Esophagus muscularis mucosa (tissue), 4 donors: ENCODE data around the gene BAIAP2. TPM values are rescaled to one million over a fixed set of nuclear protein-coding genes. Genes with fewer than 3 reads are reported as not detected.

ENCODE experiments used
- DNase-seq: peaks from one replicate; pipeline ENCODE4 v3.0.0-alpha.2; 2017; ENCODE audit errors: extremely low spot score
- H3K27ac ChIP-seq, 4 donors: fragments of 200-600 bp; sonication (generic); replicated peaks in 1 of 4; 1 replicate in 3 of 4; 2 replicates in 1 of 4; pipeline ENCODE4 v1.5.1; 2016 to 2019; ENCODE audit warnings: mild to moderate bottlenecking in 1 of 4
- H3K27me3 ChIP-seq, 4 donors: fragments of 200-600 bp; sonication (generic); one replicate each; pipeline versions ENCODE4 v1.5.1 to v1.6.0; 2016 to 2019
- H3K36me3 ChIP-seq, 4 donors: fragments of 200-600 bp; sonication (generic); one replicate each; pipeline ENCODE4 v1.5.1; 2016 to 2019
- H3K4me1 ChIP-seq, 4 donors: fragments of 200-600 bp; sonication (generic); one replicate each; pipeline ENCODE4 v1.5.1; 2016 to 2019
- H3K4me3 ChIP-seq, 4 donors: fragments of 200-600 bp; sonication (generic); 1 replicate in 2 of 4; 2 replicates in 2 of 4; pipeline ENCODE4 v1.5.1; 2016 to 2019; ENCODE audit warnings: mild to moderate bottlenecking in 4 of 4, moderate library complexity in 1 of 4
- H3K9me3 ChIP-seq, 4 donors: fragments of 200-600 bp; sonication (generic); 1 replicate in 3 of 4; 2 replicates in 1 of 4; pipeline ENCODE4 v1.5.1; 2016 to 2019
- CTCF ChIP-seq, 3 experiments: fragments of 200-600 bp in 2 of 3; fragments of 450-650 bp in 1 of 3; sonication (generic) in 2 of 3; IDR thresholded peaks; one replicate each; pipeline ENCODE4 v1.5.1; 2017 to 2019; ENCODE audit warnings: antibody characterized with exemption in 3 of 3, mild to moderate bottlenecking in 2 of 3, moderate library complexity in 1 of 3
- EP300 ChIP-seq: sonication (generic); formaldehyde crosslinking; IDR thresholded peaks from one replicate; pipeline ENCODE4 v1.6.1; 2017; ENCODE audit warnings: antibody characterized with exemption
- POLR2A ChIP-seq: fragments of 450-650 bp; IDR thresholded peaks from one replicate; pipeline ENCODE4 v1.6.1; 2017; ENCODE audit warnings: antibody characterized with exemption, moderate library complexity, mild to moderate bottlenecking, low read depth
- POLR2AphosphoS5 ChIP-seq, 2 donors: sonication (generic); formaldehyde crosslinking; IDR thresholded peaks; one replicate each; pipeline ENCODE4 v1.6.1; 2017; ENCODE audit warnings: antibody characterized with exemption in 2 of 2
- WGBS: methylation state at CpG from one replicate; pipeline ENCODE4 v1.1.5; 2018; 5-methylcytosine and 5-hydroxymethylcytosine counted together
- intact Hi-C: fragments of 100-400 bp; cut with DNase I; formaldehyde crosslinking; loops from one replicate; pipeline ENCODE4 v1.15.1; 2023
- total RNA-seq, 4 donors: library from RNA; depleted of rRNA; stranded (reverse); fragments of >200 nt; gene quantifications; one replicate each; pipeline versions ENCODE4 v1.1.0 to v1.2.1, GENCODE V29; 2016

The BAIAP2 gene
- total RNA-seq, 4 donors from 2014 or later = 31.1 to 54.5 (median 36.7) TPM

GRCh38 chr17:81049973-81050551 is 15.1 kb downstream of the BAIAP2 start:
- DNase-seq = no peak
- Histone ChIP-seq H3K9me3 (no peaks in the 10 kb centered on the region), H3K27ac (peak overlapping the region in 3 of 4 donors; percentile 52 to 86 (median 58)), H3K27me3 (no peaks in the 10 kb centered on the region), H3K36me3 (peaks cover 0 to 10% (median 4%) of the 10 kb centered on the region in 4 donors), H3K4me1 (peaks cover 80 to 86% (median 85%) of the 10 kb centered on the region in 4 donors), H3K4me3 (peak overlapping the region in 3 of 4 donors; percentile 10 to 45 (median 15))
- intact Hi-C loops = no loop called here
- 67% methylated on average over 17 of the region's 26 CpGs for WGBS
- TF ChIP-seq POLR2AphosphoS5 (IDR thresholded peaks at IDR 0.05) (peak; percentile 38 to 39), EP300 (no peak)

DNA sequence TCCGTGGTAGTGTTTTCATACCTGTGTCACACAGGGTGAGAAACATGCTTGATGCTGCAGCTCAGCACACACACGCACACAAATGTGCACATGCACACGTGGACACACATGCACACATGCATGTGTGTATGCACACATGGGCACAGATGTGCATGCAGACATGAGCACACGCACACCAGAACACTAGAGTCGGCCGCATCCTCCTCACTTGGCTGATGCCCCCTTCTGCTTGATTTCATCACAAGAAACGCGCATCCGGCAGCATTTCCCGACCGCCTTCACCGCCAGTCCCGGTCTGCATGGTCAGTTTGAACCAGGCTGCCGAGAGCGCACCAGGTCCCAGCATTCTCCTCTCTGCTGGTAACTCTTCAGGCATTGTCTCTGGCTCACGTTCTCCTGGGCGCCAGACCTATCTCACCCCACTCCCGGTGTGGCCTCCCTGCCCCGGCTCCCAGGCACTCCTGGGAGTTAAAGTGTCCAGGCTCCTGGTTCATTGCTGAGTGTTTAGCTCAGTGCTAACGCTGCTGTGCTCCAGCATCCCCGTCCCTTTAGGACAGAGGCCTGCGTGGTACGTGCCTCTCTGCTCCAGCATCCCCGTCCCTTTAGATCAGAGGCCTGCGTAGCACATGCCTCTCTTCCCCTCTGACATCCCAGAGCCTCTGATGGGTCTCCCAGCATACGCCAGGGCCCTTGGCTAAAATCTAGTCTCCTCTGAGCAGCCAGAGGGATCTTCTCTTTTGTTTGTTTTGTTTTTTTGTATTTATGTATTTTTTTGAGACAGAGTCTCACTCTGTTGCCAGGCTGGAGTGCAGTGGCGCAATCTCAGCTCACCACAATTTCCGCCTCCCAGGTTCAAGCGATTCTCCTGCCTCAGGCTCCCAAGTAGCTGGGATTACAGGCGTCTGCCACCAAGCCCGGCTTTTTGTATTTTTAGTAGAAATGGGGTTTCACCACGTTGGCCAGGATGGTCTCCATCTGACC is 16.0 kb downstream of the BAIAP2 start:
- H3K4me3 ChIP-seq = no peak overlapping the region
- intact Hi-C loops = no loop called here
- H3K27me3 ChIP-seq = no peaks in the 10 kb centered on the region
- DNase-seq = no peak
- H3K36me3 ChIP-seq = peaks cover 0 to 13% (median 6%) of the 10 kb centered on the region in 4 donors
- H3K27ac ChIP-seq = peak overlapping the region in 2 of 4 donors; percentile 64 to 86
- H3K9me3 ChIP-seq = no peaks in the 10 kb centered on the region
- no peak for TF ChIP-seq POLR2A
- no peak for TF ChIP-seq POLR2AphosphoS5 (IDR thresholded peaks at IDR 0.05)
- TF ChIP-seq EP300 = no peak
- no peak for TF ChIP-seq CTCF (IDR thresholded peaks at IDR 0.05)
- WGBS = 87% methylated on average over 31 of the region's 32 CpGs
- peaks cover 72 to 81% (median 80%) of the 10 kb centered on the region in 4 donors for H3K4me1 ChIP-seq

DNA sequence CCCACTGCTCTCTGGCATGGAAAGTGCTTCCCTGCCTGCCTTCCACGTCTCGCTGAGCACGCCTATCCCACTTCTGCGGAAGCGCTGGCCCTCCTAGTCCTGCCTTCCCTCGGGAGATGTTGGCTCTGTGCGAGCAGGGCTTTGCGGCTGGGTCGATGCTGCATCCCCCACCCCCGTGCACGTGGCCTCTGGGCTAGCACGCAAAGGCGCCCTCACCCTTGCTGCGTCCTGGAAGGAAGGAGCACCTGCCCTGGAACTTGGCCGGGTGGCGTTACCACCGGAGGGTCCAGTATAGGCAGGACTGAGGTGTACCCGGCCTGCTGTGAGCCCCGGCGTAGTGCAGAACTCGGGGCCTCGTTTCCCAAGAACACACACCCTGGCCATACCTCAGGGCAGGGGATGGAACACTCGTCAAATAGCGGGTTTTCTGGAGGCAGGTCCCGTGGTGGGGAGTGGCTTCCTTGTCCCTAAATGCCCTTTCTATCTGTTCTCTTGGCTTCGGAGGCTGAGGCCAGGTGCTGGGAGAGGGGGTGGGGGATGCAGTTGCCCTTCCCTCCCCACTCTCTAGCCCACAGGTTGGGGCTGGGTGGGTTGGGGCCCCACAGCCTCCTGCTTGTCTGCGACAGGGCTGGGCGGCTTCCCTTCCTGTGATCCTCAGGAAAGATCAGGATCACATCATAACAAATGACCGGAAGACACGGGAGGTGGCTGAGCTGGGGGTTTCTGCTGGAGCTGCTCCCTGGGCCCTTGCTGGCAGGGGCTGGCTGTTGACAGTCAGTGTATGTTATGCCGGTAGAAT is 17.4 kb downstream of the BAIAP2 start:
- H3K4me1 ChIP-seq = peaks cover 68 to 81% (median 80%) of the 10 kb centered on the region in 4 donors
- 71% methylated on average over 29 of the region's 31 CpGs for WGBS

GRCh38 chr17:81053041-81053970 is 18.4 kb downstream of the BAIAP2 start:
- Histone ChIP-seq H3K27me3 (no peaks in the 10 kb centered on the region), H3K27ac (peak overlapping the region; percentile 48 to 86 (median 64)), H3K9me3 (no peaks in the 10 kb centered on the region), H3K36me3 (peaks cover 2 to 20% (median 11%) of the 10 kb centered on the region in 4 donors), H3K4me3 (no peak overlapping the region), H3K4me1 (peaks cover 70 to 81% (median 80%) of the 10 kb centered on the region in 4 donors)
- TF ChIP-seq CTCF (IDR thresholded peaks at IDR 0.05) (no peak), EP300 (no peak), POLR2A (no peak), POLR2AphosphoS5 (IDR thresholded peaks at IDR 0.05) (no peak)
- WGBS = 74% methylated on average over 19 of the region's 42 CpGs
- DNase-seq = no peak
- intact Hi-C loops = no loop called here

More for the DNA sequence above, 17.4 kb downstream of the BAIAP2 start:
- Histone ChIP-seq H3K27ac (peak overlapping the region; percentile 48 to 86 (median 64)), H3K4me3 (peak overlapping the region in 1 of 4 donors; percentile 14), H3K27me3 (no peaks in the 10 kb centered on the region), H3K9me3 (no peaks in the 10 kb centered on the region), H3K36me3 (peaks cover 0 to 14% (median 6%) of the 10 kb centered on the region in 4 donors)
- DNase-seq = no peak
- TF ChIP-seq EP300 (no peak), POLR2AphosphoS5 (IDR thresholded peaks at IDR 0.05) (no peak), POLR2A (no peak), CTCF (IDR thresholded peaks at IDR 0.05) (no peak)
- intact Hi-C loops = no loop called here
